ENCODE measurements around the gene NOC2L. TPM values are rescaled to one million over a fixed set of nuclear protein-coding genes. Genes with fewer than 3 reads are reported as not detected.
A peak's percentile ranks its signal among the peaks of the same experiment; 100 is the strongest.

The NOC2L gene
- total RNA-seq, result 190 and 192 TPM in 2 replicates

DNA sequence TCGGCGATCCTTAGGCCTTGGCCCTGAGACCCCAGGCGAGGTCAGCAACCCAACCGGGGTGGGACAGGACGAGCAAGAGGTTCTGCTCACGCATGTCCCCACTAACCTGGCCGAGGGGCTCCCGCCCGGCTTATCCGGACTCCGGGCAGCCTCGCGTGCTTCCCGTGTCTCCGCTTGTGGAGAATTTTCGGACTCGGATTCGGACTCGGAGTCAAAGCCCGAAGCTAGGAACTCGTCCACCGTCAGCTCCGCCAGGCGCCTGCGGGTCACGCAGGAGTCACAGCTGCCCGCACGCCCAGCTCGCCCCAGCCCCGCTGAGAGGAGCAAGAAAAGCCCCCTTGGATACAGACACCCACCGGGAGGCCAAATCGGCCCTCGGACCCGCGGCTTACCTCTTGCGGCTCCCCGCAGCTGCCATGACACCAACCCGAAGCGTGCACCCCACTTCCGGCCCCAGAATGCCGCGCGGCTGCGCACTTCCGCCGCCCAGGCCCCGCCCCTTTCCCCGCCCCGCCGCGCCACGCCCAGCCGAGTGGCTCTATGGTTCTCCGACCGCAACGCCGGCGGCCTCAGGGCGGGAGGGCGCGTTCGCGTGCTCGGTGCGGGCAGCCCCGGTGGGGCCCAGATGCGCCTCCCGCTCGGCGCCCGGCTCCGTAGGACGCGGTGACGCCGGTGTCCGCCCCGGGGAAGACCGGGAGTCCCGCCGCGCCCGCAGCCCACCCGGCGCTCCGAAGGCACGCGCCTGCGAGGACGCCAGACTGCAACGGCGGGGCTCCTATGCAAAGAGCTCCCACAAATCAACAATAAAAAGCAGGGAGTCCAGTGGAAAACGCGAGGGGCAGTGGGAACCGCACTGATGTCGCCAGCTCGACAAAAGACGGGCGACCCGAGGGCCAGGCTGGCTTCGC lies at the start of gene NOC2L:
Gene NOC2L, minus strand, starts transcription at position 434 of the 908 bp plus-strand sequence. Its CDS starts 16 bp downstream, at position 418.
- no peaks in the 10 kb centered on the region for H3K9me3 Mint-ChIP-seq
- peak within 1 kb of the TSS; percentile 99 for H3K4me3 Mint-ChIP-seq
- intact Hi-C loops (cut with micrococcal nuclease), result loop anchor here (1.0 kb wide), 1 partner anchor 8 kb away; no protein-coding TSS in a partner anchor
- no peaks in the 10 kb centered on the region for H3K27me3 Mint-ChIP-seq
- peaks cover 19% of the 10 kb centered on the region for H3K4me1 Mint-ChIP-seq
- peak within 1 kb of the TSS; percentile 83 for H3K27ac Mint-ChIP-seq
- peak; percentile 97 for DNase-seq
- peaks cover 41% of the 10 kb centered on the region for H3K36me3 Mint-ChIP-seq (ENCODE audit: low read depth)

DNA sequence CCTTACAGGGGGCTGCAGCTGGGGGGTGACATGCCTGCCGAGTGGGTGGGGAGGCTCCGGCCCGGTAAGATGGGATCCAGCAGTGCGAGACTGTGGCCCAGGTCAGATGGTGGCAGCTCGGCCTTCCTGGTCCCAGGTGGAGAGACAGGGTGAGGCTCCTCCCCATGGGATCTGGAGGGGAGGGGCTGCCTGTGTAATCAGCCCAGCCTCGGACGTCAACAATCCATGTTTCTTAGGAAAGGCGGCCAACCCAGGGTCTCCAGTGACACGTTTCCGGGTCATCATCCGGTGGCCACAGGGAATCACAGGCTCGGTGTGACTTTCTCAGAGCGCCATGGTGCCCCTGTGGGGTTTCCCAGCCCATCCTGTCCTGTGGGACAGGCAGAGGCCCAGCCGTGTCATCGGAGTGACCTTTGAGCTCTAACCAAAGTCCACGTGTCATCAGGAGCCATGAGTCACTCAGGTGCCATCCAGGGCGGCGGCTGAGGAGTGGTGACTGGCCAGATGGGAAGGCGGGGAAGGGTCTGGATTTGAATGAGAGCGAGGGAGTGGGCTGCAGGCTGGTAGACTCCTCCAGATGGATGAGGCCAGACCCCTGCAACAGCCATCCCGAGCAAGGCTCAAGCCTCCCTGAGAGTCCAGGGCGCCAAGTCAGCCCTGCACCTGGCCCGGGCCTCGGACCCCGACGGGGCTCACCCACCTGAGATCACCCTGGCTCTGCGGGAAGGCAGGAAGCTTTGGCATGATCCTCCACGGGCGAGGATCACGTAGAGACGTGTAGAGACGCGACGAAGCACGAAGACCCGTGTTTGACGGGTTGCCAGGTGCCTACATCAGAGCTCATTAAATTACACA lies 47.5 kb upstream of the NOC2L start:
- DNase-seq, result no peak
- H3K27me3 Mint-ChIP-seq, result peaks cover 29% of the 10 kb centered on the region
- no peak overlapping the region for H3K27ac Mint-ChIP-seq
- intact Hi-C loops (cut with micrococcal nuclease), result no loop called here
- no peak overlapping the region for H3K4me3 Mint-ChIP-seq
- peaks cover 9% of the 10 kb centered on the region for H3K4me1 Mint-ChIP-seq
- no peaks in the 10 kb centered on the region for H3K36me3 Mint-ChIP-seq (ENCODE audit: low read depth)
- H3K9me3 Mint-ChIP-seq, result no peaks in the 10 kb centered on the region

DNA sequence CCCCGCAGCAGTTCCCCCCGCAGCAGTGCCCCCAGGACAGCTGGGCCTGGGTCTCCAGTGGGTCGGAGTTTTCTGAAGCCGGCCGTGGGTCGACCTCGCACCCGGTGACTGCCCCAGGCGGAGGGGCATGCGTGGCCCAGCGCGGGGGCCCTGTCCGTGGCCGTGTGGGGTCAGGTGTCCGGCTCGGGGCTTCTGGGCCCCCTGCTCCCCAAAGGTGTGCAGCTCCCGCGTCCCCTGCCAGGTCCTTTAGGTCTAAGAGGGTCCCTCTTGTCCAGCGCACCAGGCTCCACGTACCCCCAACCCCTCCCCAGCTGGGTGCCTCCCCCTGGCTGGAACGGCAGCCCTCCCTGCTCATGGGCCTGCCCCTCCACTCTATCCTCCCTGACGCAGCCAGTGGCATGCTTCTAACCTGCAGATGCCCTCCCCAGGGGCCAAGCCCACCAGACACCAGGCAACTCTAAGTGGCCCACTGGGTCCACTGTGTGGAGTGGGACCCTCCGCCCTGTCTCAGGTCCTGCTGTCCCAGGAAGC lies 46.8 kb upstream of the NOC2L start:
- intact Hi-C loops (cut with micrococcal nuclease), result no loop called here
- no peak overlapping the region for H3K27ac Mint-ChIP-seq
- H3K4me1 Mint-ChIP-seq, result peaks cover 10% of the 10 kb centered on the region
- peaks cover 29% of the 10 kb centered on the region for H3K27me3 Mint-ChIP-seq
- H3K36me3 Mint-ChIP-seq (ENCODE audit: low read depth), result no peaks in the 10 kb centered on the region
- no peaks in the 10 kb centered on the region for H3K9me3 Mint-ChIP-seq
- no peak overlapping the region for H3K4me3 Mint-ChIP-seq
- DNase-seq, result no peak

DNA sequence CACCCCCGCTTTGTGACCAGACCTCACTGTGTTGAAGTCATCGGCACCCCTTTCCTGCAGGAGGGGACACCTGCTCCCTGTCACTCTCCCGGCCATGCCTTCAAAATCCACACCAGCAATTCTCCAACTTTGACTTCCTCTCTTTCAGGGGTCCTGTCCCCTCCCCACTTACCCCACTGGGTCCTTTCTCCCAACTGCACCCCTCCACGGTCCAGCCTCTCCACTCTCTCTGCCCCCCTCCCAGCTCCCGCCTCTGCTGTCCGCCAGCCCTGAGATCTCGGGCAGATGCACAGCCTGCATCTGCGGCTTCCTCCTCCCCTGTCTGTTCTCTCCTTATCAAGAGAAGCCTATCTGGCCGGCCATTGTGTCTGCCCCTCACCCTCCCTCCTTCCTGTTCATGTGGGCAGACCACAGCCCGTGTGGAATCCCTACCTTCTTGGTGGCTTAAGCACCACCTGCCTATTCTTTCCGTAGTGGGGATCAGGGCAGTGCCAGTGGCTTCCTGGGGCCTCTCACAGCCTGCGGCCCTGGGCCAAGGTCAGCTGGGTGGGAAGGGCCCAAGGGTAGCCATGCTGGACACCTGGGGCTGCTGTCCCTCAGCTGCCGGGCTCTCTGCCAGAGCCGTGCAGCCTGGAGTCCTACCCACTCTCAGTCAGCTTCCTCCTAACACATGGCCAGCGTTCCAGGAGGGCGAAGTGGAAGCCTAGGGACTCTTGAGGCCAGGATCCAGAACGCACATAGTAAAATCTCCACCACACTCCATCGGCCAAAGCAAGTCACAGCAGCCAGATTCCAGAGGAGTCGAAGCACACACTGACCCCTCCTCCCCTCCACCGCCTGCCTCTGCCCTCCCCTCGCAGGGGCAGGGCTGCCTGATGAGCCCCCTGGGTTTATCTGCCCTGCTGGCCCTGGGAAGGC lies 46.0 kb upstream of the NOC2L start:
- DNase-seq, result peak; percentile 76
- H3K36me3 Mint-ChIP-seq (ENCODE audit: low read depth), result no peaks in the 10 kb centered on the region
- peak overlapping the region; percentile 60 for H3K4me3 Mint-ChIP-seq
- no peak overlapping the region for H3K27ac Mint-ChIP-seq
- intact Hi-C loops (cut with micrococcal nuclease), result loop anchor here (5.0 kb wide), 1 partner anchor 57 kb away; no protein-coding TSS in a partner anchor
- no peaks in the 10 kb centered on the region for H3K9me3 Mint-ChIP-seq
- H3K4me1 Mint-ChIP-seq, result peaks cover 12% of the 10 kb centered on the region
- peaks cover 31% of the 10 kb centered on the region for H3K27me3 Mint-ChIP-seq

DNA sequence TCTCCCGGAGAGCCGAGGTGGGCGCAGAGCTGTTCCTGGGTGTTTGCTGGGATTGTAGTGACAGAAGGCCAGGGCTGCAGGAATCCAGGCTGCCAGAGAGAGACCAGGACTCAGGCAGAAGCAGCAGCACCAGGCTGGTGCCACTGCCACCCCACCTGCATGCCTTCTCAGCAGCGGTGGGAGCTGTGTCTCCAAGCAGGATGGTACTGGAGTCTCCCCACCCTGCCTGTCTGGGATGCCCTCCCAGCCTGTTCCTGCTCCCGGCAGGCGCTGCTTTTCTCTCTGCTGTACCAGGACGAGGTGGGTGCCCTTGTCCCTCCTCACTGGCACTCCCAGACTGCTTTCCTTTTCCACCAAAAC lies 45.3 kb upstream of the NOC2L start:
- H3K4me3 Mint-ChIP-seq, result peak overlapping the region; percentile 60
- no peak for DNase-seq
- no peak overlapping the region for H3K27ac Mint-ChIP-seq
- peaks cover 12% of the 10 kb centered on the region for H3K4me1 Mint-ChIP-seq
- intact Hi-C loops (cut with micrococcal nuclease), result loop anchor here (5.0 kb wide), 1 partner anchor 58 kb away; no protein-coding TSS in a partner anchor
- peaks cover 31% of the 10 kb centered on the region for H3K27me3 Mint-ChIP-seq
- no peaks in the 10 kb centered on the region for H3K9me3 Mint-ChIP-seq
- H3K36me3 Mint-ChIP-seq (ENCODE audit: low read depth), result no peaks in the 10 kb centered on the region

DNA sequence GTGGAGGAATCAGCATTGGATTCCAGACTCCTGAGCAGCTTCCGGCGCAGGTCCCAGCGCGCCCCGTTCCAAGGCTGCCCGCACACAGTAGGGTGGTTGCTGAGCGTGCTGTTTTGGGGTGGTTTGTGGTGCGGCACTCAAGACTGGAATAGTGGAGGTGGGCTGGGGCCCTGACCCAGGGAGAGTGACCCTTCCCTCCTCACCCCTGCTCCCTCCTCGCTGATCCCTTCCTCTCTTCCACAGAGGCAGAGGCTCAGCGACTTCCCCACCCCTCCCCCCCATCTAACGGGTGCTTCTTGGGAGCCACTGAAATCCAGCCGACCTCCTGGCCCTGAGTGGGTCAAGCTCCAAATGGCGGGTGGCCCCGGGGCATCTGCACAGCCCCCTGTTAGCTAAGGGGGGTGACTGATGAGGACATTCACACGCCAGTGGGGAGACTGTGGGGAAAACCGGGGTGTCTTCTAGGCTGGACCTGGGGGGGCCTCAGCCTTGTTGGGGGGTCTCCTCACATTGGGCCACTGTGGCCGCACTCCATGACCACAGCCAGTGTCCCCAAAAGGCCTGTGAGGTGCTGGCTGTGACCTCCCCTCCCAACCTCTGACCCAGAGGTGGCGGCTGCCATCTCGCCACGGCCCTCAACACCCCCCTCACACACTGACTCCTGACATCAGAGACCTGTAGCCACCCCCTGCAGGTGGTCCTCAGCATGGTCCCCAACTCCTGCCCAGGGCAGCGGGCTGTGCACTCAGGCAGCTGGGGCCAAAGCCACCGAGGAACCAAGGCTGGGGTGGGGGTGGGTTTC lies 44.8 kb upstream of the NOC2L start:
- H3K27me3 Mint-ChIP-seq, result peaks cover 30% of the 10 kb centered on the region
- no peaks in the 10 kb centered on the region for H3K36me3 Mint-ChIP-seq (ENCODE audit: low read depth)
- H3K9me3 Mint-ChIP-seq, result no peaks in the 10 kb centered on the region
- no peak for DNase-seq
- intact Hi-C loops (cut with micrococcal nuclease), result loop anchor here (5.0 kb wide), 1 partner anchor 58 kb away; no protein-coding TSS in a partner anchor
- no peak overlapping the region for H3K4me3 Mint-ChIP-seq
- no peak overlapping the region for H3K27ac Mint-ChIP-seq
- peaks cover 12% of the 10 kb centered on the region for H3K4me1 Mint-ChIP-seq

DNA sequence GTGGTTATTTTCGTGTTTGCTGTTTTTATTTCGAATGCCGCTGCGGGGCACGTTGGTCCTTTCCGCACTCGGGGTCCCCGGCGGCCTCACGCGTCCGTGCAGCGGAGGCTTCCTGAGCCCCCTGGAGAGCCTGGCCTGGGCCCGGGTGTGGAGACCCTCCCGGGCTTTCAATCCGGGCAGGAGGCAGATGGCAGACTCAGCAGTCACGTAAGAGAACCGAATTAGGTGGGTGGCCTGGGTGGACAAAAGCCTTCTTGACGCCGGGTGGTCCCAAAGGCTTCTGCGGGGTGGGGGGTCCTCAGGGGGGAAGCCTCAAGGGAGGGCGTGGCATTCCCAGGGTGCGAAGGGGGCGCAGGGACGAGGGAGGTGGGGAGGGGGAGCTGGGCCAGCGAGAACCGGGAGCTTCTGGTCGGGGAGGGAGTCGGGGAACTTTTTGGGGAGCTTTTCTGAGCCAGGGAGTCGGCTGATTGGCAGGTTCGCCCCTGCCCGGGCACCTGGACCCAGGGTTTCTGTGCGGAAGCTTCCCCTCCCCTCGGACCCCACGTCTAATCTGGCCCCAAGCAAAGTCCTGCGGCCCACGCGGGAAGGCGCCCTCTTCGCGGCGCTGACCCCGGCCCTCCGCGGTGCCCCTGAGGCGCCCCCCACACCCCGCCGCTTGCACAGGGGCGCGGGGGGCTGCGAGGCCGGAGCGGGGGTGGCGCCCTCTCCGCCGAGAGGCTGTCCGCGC lies 42.2 kb upstream of the NOC2L start:
- no peak for DNase-seq
- Mint-ChIP-seq H3K4me3 (peak overlapping the region; percentile 66), H3K4me1 (peaks cover 12% of the 10 kb centered on the region), H3K27me3 (peaks cover 32% of the 10 kb centered on the region), H3K36me3 (ENCODE audit: low read depth) (no peaks in the 10 kb centered on the region), H3K9me3 (no peaks in the 10 kb centered on the region), H3K27ac (no peak overlapping the region)
- intact Hi-C loops (cut with micrococcal nuclease), result loop anchor here (5.0 kb wide), 1 partner anchor 61 kb away; no protein-coding TSS in a partner anchor

DNA sequence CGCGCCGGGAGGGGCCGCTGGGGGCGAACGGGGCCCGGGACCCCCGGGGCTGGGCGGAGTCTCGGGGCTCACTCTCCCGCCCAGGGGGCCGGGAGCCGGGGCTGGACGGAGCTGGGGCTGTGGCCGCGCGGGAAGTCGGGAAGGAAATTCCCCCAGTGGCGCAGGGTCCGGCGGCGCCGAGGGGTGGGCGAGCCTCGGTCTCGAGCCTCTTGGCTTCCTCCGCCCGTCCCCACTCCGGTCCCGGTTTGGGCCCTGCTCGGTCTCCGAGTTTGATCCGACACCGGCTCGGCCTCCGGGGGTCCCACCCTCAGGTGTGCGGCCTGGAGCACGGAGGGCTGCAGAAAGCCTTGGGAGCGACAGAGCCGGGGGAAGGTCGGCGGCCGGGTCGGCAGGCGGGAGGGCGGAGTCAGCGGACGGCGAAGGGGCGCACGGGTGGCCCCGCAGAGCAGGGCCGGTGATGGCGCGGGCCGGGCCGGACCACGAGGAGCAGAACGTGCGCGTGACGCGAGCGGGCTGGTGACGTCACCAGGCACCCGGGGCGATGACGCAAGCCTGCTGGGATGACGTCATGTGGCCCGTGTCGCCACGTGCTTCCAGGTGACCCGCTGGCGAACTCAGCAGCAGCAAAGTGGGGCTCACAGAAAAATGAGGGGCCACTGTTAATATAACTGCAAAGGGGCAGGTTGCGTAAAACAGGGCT lies 41.5 kb upstream of the NOC2L start:
- H3K9me3 Mint-ChIP-seq, result no peaks in the 10 kb centered on the region
- peaks cover 36% of the 10 kb centered on the region for H3K27me3 Mint-ChIP-seq
- DNase-seq, result peak; percentile 91
- H3K4me1 Mint-ChIP-seq, result peaks cover 14% of the 10 kb centered on the region
- peak overlapping the region; percentile 66 for H3K4me3 Mint-ChIP-seq
- intact Hi-C loops (cut with micrococcal nuclease), result loop anchor here (5.0 kb wide), 1 partner anchor 62 kb away; no protein-coding TSS in a partner anchor
- no peaks in the 10 kb centered on the region for H3K36me3 Mint-ChIP-seq (ENCODE audit: low read depth)
- H3K27ac Mint-ChIP-seq, result peak overlapping the region; percentile 89

DNA sequence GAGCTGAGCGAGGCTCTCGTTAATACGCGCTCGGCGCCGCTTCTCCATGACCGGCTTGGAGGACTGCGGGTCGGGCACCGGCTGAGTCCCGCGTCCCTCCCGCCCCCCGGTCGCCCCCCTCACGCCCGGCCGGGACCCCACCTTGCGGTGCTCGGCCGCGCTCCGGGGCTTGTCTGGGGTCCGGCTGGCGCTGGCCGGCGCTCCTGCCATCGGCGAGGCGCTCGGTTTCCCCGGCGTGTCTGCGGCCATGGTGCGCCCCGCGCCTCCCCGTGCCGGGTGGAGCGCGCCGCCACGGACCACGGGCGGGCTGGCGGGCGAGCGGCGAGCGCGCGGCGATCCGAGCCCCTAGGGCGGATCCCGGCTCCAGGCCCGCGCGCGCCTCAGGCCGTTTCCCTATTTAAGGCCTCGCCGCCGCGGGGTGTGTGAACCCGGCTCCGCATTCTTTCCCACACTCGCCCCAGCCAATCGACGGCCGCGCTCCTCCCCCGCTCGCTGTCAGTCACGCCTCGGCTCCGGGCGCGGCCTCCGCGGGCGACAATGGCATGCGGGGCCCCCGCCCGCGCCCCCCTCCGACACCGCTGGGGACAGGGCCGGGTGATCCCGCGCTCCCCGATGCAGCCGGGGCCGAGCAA lies 40.8 kb upstream of the NOC2L start, which contains the start of gene HES4:
Gene HES4, minus strand, starts transcription at position 373 of the 632 bp plus-strand sequence. Its CDS starts 124 bp downstream, at position 249.
- peak within 1 kb of the TSS; percentile 89 for H3K27ac Mint-ChIP-seq
- H3K4me3 Mint-ChIP-seq, result peak within 1 kb of the TSS; percentile 66
- intact Hi-C loops (cut with micrococcal nuclease), result loop anchor here (5.0 kb wide), 1 partner anchor 62 kb away; no protein-coding TSS in a partner anchor
- no peaks in the 10 kb centered on the region for H3K36me3 Mint-ChIP-seq (ENCODE audit: low read depth)
- no peaks in the 10 kb centered on the region for H3K9me3 Mint-ChIP-seq
- DNase-seq, result peak; percentile 90
- H3K4me1 Mint-ChIP-seq, result peaks cover 9% of the 10 kb centered on the region
- peaks cover 35% of the 10 kb centered on the region for H3K27me3 Mint-ChIP-seq

DNA sequence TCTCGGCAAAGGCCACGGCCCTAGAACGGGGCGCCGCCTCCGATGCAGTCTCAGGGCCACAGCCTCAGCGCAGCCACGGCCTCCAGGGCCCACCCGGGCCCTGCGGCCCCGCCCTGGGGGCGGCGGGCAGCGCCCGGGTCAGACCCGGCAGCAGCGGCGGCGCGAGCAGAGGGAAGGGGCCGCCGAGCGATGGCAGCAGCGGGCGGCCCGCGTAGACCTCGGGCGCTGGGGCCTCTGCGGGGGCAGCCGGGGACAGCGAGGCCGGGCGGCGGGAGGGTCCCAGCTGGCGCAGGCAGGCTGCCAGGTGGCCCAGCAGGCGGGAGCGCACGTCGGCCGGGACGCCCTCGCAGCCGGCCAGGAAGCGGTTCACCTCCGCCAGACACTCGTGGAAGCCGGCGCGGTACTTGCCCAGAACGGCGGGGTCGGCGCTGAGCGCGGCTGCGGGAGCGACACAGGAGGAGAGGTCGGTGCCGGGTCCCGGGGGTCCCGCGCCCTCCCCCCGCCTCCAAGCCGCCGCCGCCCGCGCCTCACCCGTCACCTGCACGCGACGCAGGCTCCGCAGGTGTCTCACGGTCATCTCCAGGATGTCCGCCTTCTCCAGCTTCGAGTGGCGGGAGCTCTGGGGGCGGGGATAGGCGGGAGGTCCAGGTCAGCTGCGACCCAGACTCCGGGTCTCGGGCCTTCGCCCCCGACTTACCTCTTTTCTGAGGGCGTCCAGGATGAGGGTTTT lies 40.1 kb upstream of the NOC2L start:
- DNase-seq, result peak; percentile 77
- no peaks in the 10 kb centered on the region for H3K9me3 Mint-ChIP-seq
- peak overlapping the region; percentile 37 for H3K4me3 Mint-ChIP-seq
- no peak overlapping the region for H3K27ac Mint-ChIP-seq
- peaks cover 5% of the 10 kb centered on the region for H3K4me1 Mint-ChIP-seq
- no peaks in the 10 kb centered on the region for H3K36me3 Mint-ChIP-seq (ENCODE audit: low read depth)
- peaks cover 33% of the 10 kb centered on the region for H3K27me3 Mint-ChIP-seq
- intact Hi-C loops (cut with micrococcal nuclease), result no loop called here

All from activated CD4-positive, alpha-beta T cell treated with anti-CD3 and anti-CD28 coated beads, Interleukin-2, amount 10 ng/mL, durations not matched to agents 24 days and 14 days (primary cell).